ENCODE measurements around the gene MPPED1. TPM values are rescaled to one million over a fixed set of nuclear protein-coding genes. Genes with fewer than 3 reads are reported as not detected.

Gene MPPED1
- total and polyA plus RNA-seq, 2 of the 13 experiments (the other 11 are each of a cell fraction or from before 2014, with no cell fraction given) = 0.77 TPM; not detected in 1

- TF ChIP-seq MAZ (IDR thresholded peaks at IDR 0.05; ENCODE audit: borderline replicate concordance, low read depth, low read length) (no peak), MAZ (CRISPR knock-in tag; IDR thresholded peaks at IDR 0.05; ENCODE audit: low read depth) (no peak), ZNF629 (CRISPR knock-in tag; conservative IDR thresholded peaks at IDR 0.05) (no peak), SAP130 (CRISPR knock-in tag; IDR thresholded peaks at IDR 0.05; ENCODE audit: low read depth) (no peak), MZF1 (CRISPR knock-in tag; IDR thresholded peaks at IDR 0.05; ENCODE audit: borderline replicate concordance) (no peak), MED1 (CRISPR knock-in tag; IDR thresholded peaks at IDR 0.05) (no peak), MXI1 (IDR thresholded peaks at IDR 0.05; ENCODE audit: borderline replicate concordance, low read depth, low read length) (no peak), ZNF230 (CRISPR knock-in tag; IDR thresholded peaks at IDR 0.05) (no peak), HOXD1 (CRISPR knock-in tag; IDR thresholded peaks at IDR 0.05) (no peak), ZBED4 (CRISPR knock-in tag; IDR thresholded peaks at IDR 0.05; ENCODE audit: borderline replicate concordance) (no peak), ZNF878 (CRISPR knock-in tag; IDR thresholded peaks at IDR 0.05) (no peak)
These were observed 119.8 kb downstream of the MPPED1 start (continued) for GRCh38 chr22:43531651-43532050.
